ENCODE results near the gene TSPEAR. TPM values are rescaled to one million over a fixed set of nuclear protein-coding genes. Genes with fewer than 3 reads are reported as not detected.

Gene TSPEAR
- total RNA-seq, 1 donor = not detected

DNA sequence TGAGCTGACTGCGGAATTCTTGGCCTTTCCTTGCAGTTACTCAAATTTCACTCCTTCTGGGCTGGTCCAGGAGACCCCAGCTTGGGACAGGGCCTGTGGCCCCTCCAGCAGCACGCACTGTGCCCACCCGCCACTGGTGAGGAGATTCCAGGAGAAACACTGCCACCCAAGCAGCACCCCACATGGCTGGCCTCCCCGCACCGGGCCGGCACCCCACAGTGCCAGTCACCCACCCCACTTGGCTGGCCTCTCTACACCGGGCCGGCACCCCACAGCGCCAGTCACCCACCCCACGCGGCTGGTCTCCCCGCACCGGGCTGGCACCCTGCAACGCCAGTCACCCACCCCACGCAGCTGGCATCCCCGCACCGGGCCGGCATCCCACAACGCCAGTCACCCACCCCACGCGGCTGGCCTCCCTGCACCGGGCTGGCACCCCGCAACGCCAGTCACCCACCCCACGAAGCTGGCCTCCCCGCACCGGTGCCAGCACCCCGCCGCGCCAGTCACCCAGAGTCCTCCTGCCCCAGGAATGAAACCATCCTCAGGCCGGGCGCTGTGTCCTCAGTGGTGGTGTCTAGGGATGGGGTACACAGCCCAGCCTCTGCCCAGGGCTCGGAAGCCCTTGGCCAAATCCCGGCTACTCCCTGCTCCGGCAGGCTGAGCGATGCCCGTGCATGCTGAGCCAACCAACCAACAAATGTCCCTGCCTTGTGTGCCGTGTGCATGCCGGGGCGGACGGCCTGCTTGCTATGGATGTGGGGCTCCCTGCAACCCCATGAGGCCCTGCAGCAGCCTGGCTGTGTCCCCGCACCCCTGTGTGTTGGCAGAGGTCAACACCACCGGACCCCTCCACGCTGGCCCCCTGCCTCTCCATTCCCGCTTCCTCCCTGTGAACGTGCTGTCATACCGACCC lies 38.6 kb upstream of the TSPEAR start:
- no peak overlapping the region for H3K4me3 ChIP-seq (ENCODE audit: low read length)
- H3K4me1 ChIP-seq (ENCODE audit: insufficient read depth, low read length) = no peaks in the 10 kb centered on the region
- no peaks in the 10 kb centered on the region for H3K9me3 ChIP-seq (ENCODE audit: low read depth, low read length)
- no peaks in the 10 kb centered on the region for H3K27me3 ChIP-seq (ENCODE audit: insufficient read depth, low read length)

DNA sequence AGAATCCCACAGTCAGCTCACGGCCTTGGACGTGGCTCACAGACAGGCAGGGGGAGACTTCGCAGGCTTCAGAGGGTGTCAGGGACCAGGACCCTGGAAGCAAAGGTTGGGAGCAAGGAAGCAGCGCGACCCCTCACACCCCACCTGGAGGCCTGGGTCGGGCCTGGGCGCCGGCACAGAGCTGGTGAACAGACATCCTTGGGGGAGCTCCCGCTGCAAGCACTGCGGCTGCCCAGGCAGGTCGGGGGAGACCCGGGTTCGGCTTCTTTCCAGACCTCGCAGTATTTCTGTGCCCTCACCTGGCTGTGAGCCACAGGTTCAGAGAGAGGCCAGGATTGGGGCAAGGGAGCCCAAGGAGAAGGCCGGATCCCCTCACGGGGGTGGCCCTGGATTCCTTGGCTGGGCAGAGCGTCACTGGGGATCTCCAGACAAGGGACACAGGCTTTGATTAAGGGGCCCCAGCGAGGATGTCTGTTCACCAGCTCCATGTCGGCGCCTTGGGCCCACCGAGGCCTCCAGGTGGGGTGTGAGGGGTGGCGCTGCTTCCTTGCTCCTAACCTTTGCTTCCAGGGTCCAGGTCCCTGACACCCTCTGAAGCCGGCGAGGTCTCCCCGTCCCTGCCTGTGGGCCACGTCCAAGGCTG lies 37.9 kb upstream of the TSPEAR start:
- Histone ChIP-seq H3K4me3 (ENCODE audit: low read length) (no peak overlapping the region), H3K9me3 (ENCODE audit: low read depth, low read length) (no peaks in the 10 kb centered on the region), H3K4me1 (ENCODE audit: insufficient read depth, low read length) (no peaks in the 10 kb centered on the region), H3K27me3 (ENCODE audit: insufficient read depth, low read length) (no peaks in the 10 kb centered on the region)

DNA sequence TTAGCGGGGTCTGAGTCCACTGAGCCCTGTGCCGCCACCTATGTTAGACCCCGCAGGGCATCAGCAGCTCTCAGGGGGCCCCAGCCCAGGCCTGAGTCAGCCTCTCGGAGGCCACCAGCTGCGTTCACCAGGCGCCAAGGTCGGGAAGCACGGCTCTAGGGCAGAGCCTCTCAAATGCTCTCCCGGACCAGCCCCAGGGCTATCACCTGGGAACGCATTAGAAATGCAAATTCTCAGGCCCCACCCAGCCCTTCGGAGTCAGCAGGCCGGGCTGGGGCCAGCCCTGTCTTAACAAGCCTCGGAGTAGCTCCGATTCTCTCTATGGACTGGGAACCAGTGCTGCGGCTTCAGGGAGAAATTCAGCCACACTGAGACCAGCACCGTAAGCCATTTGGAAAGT lies 37.2 kb upstream of the TSPEAR start:
- H3K9me3 ChIP-seq (ENCODE audit: low read depth, low read length) = no peaks in the 10 kb centered on the region
- H3K27me3 ChIP-seq (ENCODE audit: insufficient read depth, low read length) = no peaks in the 10 kb centered on the region
- H3K4me3 ChIP-seq (ENCODE audit: low read length) = no peak overlapping the region
- H3K4me1 ChIP-seq (ENCODE audit: insufficient read depth, low read length) = no peaks in the 10 kb centered on the region

DNA sequence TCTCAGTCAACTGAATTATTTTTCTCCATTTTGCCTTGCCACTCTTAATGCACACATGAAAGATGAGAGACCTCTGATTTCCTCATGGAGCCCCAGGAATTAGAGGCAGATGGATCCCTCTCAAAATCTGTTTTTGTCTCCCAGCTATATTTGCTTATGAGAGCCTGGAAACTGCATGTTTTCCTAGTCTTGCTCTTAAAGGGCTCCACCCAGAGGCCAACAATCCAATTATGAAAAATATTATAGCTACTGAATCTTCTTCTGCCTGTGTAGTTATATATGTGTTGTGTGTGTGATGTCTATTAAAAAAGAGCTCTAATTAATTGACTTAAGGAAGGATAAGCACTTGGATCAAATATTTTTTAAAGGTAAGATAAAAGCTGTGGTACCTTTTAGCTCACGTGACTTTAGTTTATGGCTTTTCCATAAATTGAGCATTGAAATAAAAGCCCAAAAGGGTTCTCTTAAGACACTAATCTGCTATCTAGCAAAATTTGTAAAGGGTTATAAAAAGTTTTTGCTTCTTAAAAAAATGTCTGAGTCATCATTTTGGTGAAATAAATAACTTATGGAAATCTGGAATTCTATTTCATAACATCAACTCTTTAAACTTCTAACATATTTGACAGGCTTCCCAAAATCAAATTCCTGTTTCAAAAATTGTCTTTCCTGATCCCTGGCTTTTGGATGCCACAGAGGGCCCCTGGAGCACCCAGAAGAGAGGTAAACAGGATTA lies 31.2 kb upstream of the TSPEAR start:
- peaks cover 9% of the 10 kb centered on the region for H3K9me3 ChIP-seq (ENCODE audit: low read depth, low read length)
- H3K4me3 ChIP-seq (ENCODE audit: low read length) = no peak overlapping the region
- H3K4me1 ChIP-seq (ENCODE audit: insufficient read depth, low read length) = no peaks in the 10 kb centered on the region
- H3K27me3 ChIP-seq (ENCODE audit: insufficient read depth, low read length) = no peaks in the 10 kb centered on the region

DNA sequence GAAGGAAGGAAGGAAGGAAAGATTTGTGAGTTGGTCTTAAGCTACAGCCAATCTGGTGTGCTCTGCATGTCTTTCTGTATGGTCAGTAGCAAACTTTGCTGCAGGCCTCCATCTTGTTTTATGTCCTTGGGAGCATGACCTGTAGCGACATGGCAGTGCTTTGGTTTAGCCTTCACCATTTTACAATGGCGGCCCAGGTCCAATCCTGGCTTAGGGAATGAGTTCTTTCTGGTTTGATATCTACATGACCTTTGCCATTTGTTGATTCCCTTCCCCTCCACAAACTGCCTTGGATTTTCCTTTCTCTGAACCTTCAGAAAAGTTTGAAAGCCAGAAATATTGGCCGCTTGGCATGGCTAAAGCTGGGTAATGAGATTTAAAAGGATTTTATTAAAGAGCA lies 30.5 kb upstream of the TSPEAR start:
- Histone ChIP-seq H3K4me1 (ENCODE audit: insufficient read depth, low read length) (no peaks in the 10 kb centered on the region), H3K27me3 (ENCODE audit: insufficient read depth, low read length) (no peaks in the 10 kb centered on the region), H3K9me3 (ENCODE audit: low read depth, low read length) (peaks cover 10% of the 10 kb centered on the region), H3K4me3 (ENCODE audit: low read length) (no peak overlapping the region)

DNA sequence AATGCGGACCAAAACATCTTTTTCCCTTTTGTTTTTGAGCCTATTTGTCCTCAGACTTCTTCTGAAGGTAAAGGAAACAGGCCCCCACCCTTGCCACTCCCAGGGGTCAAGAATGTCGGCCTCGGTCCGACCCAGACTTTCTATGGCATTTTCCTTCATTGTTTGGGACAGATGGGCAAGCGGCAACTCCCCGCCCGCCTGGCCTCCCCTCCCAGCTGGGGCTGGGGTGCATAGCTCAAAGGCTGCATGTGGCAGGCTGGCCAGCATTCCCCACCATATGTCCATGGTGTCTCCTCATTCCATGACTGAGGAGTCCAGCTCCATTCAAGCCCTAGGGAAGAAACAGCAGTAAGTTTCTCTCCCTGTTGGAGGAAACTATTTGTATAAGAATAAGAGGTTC lies 29.4 kb upstream of the TSPEAR start:
- H3K27me3 ChIP-seq (ENCODE audit: insufficient read depth, low read length) = no peaks in the 10 kb centered on the region
- H3K4me1 ChIP-seq (ENCODE audit: insufficient read depth, low read length) = no peaks in the 10 kb centered on the region
- peaks cover 10% of the 10 kb centered on the region for H3K9me3 ChIP-seq (ENCODE audit: low read depth, low read length)
- no peak overlapping the region for H3K4me3 ChIP-seq (ENCODE audit: low read length)

DNA sequence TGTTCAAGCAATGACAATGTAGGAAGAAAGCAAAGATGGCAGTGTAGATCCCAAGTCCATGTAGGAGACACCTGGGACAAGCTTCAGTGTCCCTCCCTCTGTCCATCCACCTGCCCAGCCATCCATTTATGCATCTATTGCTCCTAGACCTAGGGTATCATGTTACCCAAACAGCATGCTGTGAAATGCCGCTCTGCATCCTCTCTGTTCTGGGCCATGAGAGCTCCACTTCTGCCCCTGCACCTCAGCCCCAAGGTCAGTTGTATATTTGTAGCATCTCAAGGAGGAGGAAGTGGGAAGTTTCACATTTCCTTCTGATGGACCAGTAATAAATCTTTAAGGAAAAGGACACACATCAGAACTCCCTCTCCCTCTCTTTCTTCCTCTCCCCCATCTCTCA lies 27.9 kb upstream of the TSPEAR start:
- Histone ChIP-seq H3K27me3 (ENCODE audit: insufficient read depth, low read length) (no peaks in the 10 kb centered on the region), H3K4me1 (ENCODE audit: insufficient read depth, low read length) (no peaks in the 10 kb centered on the region), H3K4me3 (ENCODE audit: low read length) (no peak overlapping the region), H3K9me3 (ENCODE audit: low read depth, low read length) (peaks cover 10% of the 10 kb centered on the region)

DNA sequence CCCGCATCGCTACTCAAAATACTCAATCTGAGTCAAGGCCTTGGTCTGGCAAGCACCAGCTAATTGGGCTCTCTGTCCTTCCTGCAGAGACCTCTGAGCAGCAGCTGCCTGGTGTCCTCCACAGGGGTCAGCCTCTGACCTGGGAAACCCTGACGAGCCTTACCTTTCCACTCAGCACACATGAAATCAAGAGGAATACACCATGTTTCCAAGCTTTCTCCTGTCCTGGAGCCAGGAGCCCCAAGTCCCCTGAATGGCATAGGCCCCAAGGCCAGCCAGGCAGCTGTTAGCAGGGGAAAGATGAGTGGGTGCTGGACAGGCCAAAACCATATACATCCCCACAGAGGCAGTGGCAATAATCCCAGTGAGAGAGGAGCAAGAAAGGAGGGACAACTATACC lies 27.2 kb upstream of the TSPEAR start:
- H3K4me1 ChIP-seq (ENCODE audit: insufficient read depth, low read length) = no peaks in the 10 kb centered on the region
- no peaks in the 10 kb centered on the region for H3K27me3 ChIP-seq (ENCODE audit: insufficient read depth, low read length)
- peaks cover 10% of the 10 kb centered on the region for H3K9me3 ChIP-seq (ENCODE audit: low read depth, low read length)
- no peak overlapping the region for H3K4me3 ChIP-seq (ENCODE audit: low read length)

DNA sequence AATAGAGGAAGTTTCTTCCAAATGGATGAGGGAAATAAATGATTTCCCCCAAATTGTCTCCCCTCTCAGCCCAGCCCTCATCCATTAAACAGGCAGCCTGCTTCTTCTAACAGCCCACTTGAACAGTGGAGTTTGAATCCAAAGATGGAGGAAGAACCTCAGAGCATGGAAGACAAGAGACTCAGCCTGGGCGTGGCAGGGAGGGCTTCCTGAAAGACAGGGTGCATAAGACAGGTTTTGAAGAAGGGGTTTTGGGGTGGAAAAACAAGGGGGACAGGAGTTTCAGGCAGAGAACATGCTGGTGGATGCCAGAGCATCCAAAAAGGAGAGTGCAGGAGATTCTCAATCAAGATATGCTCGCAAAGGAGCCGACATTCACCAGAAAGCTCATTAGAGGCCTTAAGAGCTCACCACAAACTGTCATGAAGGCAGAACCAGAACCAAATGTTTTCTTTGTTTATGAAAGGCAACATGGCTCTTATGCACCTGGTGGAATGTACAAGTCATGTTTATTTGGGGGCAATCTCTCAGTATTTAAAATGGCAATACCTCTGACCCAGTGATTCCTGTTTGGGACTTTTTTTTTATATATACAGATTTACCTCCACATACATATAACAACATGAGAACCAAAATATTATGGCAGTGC lies 26.5 kb upstream of the TSPEAR start:
- Histone ChIP-seq H3K9me3 (ENCODE audit: low read depth, low read length) (peaks cover 10% of the 10 kb centered on the region), H3K27me3 (ENCODE audit: insufficient read depth, low read length) (no peaks in the 10 kb centered on the region), H3K4me3 (ENCODE audit: low read length) (no peak overlapping the region), H3K4me1 (ENCODE audit: insufficient read depth, low read length) (no peaks in the 10 kb centered on the region)

DNA sequence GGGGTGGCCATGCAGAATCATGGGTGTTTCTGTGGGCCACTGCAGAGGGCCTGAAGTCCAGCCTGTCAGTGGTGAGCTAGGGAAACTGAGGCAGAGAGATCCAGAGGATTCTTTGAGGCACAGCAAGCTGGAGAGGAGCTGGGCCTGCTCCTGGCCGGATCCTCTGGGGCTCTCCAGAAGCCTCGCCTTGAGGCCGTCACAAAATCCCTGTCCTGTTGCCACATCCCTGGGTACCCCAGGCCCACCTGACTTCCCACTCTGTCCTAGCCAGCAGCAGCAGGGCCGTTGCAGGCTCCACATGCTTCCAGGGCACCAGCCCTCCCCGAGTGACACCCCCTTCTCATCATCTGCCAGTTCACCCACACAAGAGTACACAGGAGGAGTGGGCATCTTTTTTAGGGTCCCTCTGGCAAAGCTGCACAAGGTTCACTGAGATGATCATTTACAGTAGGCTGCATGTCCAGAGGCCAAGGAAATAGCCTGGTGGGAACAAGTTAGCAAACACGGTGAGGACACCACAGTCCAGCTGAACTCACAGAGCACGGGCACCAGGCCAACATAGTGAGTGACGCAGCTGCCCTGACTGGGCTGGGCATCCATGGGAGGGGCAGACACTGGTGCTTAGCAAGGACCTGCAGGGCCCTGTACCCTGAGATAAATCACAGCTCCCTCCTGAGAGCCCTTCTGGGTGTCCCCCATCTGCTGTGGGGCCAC lies 25.1 kb upstream of the TSPEAR start:
- Histone ChIP-seq H3K4me3 (ENCODE audit: low read length) (no peak overlapping the region), H3K9me3 (ENCODE audit: low read depth, low read length) (peaks cover 10% of the 10 kb centered on the region), H3K4me1 (ENCODE audit: insufficient read depth, low read length) (no peaks in the 10 kb centered on the region), H3K27me3 (ENCODE audit: insufficient read depth, low read length) (no peaks in the 10 kb centered on the region)

DNA sequence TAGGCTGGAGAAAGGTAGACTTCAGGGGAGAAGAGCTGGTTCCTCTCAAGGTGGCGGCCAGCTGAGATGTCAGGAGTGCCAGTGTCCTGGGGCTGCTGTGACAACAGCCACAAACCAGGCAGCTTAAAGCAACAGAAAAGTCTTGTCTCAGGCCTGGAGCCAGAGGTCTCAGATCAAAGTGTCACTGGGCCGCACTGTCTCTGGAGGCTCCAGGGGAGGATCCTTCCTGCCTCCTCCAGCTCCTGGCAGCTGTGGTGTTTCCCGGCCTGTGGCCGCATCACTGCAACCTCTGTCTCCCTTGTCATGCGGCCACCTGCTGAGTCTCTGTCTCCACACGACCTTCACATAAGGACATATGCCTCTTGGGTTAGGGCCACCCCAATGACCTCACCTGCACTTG lies 24.4 kb upstream of the TSPEAR start:
- Histone ChIP-seq H3K9me3 (ENCODE audit: low read depth, low read length) (peaks cover 10% of the 10 kb centered on the region), H3K4me3 (ENCODE audit: low read length) (no peak overlapping the region), H3K27me3 (ENCODE audit: insufficient read depth, low read length) (no peaks in the 10 kb centered on the region), H3K4me1 (ENCODE audit: insufficient read depth, low read length) (no peaks in the 10 kb centered on the region)

DNA sequence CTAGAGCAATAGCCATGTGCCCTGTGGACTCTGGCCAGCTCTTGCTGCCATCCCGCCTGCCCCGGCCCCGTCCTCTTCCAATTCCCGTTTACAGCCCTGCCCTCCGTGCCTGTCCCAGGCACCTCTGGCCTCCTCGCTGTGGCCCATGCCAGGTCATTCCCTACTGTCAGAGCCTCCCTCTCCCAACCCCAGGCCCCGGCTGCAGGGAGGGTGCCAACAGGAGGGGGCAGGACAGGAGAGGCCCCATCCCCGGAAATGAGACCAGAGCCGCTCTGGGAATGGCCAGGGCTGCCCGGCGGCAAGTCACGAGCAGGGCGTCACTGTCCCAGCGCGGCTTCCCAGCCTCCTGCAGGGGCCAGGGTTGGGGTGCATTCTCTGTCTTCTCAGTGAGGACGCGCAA lies 23.5 kb upstream of the TSPEAR start:
- Histone ChIP-seq H3K4me3 (ENCODE audit: low read length) (no peak overlapping the region), H3K27me3 (ENCODE audit: insufficient read depth, low read length) (no peaks in the 10 kb centered on the region), H3K9me3 (ENCODE audit: low read depth, low read length) (peaks cover 10% of the 10 kb centered on the region), H3K4me1 (ENCODE audit: insufficient read depth, low read length) (no peaks in the 10 kb centered on the region)

DNA sequence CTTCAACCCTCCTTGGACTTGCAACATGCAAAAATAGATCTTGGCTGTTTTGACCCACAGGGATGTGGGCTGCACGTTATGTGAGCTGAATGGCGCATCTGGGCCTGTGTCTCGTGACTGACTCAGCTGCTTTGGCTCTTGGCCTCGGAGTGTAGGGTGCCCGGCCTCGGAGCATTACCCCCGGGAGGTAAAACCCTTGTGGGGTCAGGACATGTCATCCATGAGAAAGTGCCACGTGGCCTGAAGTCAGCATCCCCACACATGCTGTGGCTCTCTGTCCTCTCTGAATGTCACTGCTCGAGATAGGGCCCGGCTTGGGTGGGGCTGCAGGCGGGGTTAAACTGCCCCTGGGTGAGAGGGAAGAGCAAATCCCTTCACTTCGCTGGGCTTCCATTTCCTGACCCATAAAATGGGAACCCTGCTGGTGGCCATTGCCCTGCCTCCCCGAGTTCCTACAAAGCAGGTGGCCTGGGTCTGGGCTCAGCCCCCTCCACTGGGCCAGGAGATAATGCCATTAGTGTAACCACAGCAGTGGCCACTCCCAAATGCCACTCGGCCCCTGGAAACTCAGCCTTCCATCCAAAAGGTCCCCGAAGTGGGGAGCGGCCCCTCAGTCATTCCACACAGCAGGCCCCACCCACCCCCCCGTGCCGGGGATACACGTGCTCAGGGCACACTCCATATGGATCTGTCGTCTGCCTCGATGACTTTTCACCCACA lies 22.8 kb upstream of the TSPEAR start:
- no peaks in the 10 kb centered on the region for H3K4me1 ChIP-seq (ENCODE audit: insufficient read depth, low read length)
- no peak overlapping the region for H3K4me3 ChIP-seq (ENCODE audit: low read length)
- no peaks in the 10 kb centered on the region for H3K27me3 ChIP-seq (ENCODE audit: insufficient read depth, low read length)
- peaks cover 10% of the 10 kb centered on the region for H3K9me3 ChIP-seq (ENCODE audit: low read depth, low read length)

DNA sequence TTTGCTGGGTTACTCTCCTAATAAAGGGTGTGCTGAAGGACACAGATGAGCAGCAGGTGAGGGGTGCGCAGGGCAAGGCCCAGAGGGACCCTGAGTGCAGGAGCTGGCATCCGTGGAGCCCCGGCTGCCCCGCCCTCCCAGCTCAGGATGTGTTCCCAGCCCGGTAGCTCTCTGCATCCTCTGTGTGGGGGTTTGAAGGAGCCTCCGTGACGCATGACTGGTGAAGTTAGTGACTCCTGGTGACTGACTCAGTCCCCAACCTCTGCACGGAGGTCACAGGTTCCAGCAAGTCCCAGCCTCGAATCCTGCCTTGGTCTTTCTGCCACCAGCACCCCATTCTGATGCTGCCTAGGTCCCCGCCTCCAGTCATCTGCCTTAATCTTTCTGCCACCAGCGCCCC lies 21.6 kb upstream of the TSPEAR start:
- H3K9me3 ChIP-seq (ENCODE audit: low read depth, low read length) = peaks cover 4% of the 10 kb centered on the region
- no peaks in the 10 kb centered on the region for H3K4me1 ChIP-seq (ENCODE audit: insufficient read depth, low read length)
- no peaks in the 10 kb centered on the region for H3K27me3 ChIP-seq (ENCODE audit: insufficient read depth, low read length)
- no peak overlapping the region for H3K4me3 ChIP-seq (ENCODE audit: low read length)
